Cardiac fibroblast (primary cell): ENCODE measurements around the gene GNB1.
A peak's percentile ranks its signal among the peaks of the same experiment; 100 is the strongest.
"Not testable (repeated sequence)": the region's sequence is repeated elsewhere in the genome, so short reads cannot be mapped to it uniquely, and the experiment has no call there.

ENCODE experiments used
- DNase-seq, 2 donors: peaks; one replicate each; pipeline versions ENCODE4 v3.0.0 to v3.0.0-alpha.2; 2010; ENCODE audit warnings: low read depth in 2 of 2
- H3K4me3 ChIP-seq, 2 donors: replicated peaks in 1 of 2; 1 replicate in 1 of 2; 2 replicates in 1 of 2; pipeline ENCODE4 v1.5.1; 2011; ENCODE audit warnings: low read depth in 2 of 2, low read length in 2 of 2, mild to moderate bottlenecking in 2 of 2, moderate library complexity in 1 of 2

The GNB1 gene

GRCh38 chr1:1742529-1742928, 148.4 kb downstream of the GNB1 start:
- H3K4me3 ChIP-seq, DNase-seq: not testable (repeated sequence)

DNA sequence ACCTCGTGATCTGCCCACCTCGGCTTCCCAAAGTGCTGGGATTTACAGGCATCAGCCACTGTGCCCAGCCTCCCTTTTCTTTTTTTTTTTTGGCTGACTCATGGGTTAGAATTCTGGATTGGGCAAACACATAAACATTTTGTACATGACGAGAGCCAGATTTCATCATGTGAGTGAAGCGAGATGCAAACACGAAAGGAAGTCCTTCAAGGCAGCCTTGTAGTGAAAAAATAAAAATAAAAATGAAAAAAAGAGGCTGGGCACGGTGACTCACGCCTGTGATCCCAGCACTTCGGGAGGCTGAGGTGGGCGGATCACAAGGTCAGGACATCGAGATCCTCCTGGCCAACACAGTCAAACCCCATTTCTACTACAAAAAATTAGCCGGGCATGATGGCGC, 149.9 kb downstream of the GNB1 start:
- peak; percentile 98 to 99 for DNase-seq
- H3K4me3 ChIP-seq = not testable (repeated sequence)

- not testable (repeated sequence) for DNase-seq, H3K4me3 ChIP-seq
Measured at GRCh38 chr1:1738799-1739337, 152.0 kb downstream of the GNB1 start.

DNA sequence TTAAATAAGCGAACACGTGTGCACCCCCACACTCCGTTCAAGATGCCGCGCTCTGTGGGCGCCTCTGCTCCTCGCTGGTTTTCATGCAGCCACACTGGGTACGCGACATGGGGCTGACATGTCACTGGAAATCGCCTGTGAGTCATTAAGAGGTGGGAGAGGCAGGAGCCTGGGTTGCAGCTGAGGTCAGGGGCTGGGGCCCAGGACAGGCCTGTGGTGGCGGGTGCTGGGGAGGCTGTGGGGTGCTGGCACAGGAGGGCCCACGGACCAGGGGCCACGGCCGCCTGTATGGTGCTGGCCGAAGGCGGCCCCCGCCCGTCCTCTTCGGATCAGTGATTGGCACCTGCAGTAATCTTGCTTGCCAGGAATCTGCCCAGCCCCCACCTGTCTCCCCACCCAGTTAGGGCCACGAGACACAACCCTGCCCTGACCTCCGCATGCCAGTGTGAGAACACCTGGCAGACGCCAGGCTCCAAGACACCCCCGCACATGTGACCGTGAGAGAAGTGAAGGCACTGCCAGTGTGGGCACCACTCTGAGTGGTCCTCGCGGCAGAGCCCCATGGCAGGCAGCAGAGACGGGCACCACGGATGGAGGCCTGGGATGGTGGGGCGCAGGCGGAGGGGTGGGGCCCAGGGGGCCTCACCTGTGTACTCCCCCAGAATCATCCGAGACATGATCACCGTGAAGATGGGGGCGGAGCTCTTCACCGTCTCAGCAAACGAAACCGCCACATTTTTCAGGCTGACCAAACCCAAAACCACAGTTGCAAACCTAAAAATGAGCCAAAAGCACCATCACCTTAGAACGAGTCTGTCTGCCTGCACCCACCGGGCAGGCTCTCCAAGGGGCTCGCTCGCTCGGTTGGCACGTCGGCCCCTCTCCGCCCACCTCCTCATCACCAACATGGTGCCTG, 153.0 kb downstream of the GNB1 start:
- not testable (repeated sequence) for DNase-seq, H3K4me3 ChIP-seq
